IPS-15b (cell line): Measurements from ENCODE around the gene AVPR2.
A peak's percentile ranks its signal among the peaks of the same experiment; 100 is the strongest.

Source experiments
- H3K27me3 ChIP-seq: one replicate; pipeline ENCODE4 v1.6.1; 2013; ENCODE audit warnings: low read length; ENCODE audit not compliant: control insufficient read depth, insufficient read depth
- H3K36me3 ChIP-seq: one replicate; pipeline ENCODE4 v1.6.1; 2013; ENCODE audit warnings: low read length; ENCODE audit not compliant: control insufficient read depth, insufficient read depth
- H3K4me1 ChIP-seq: one replicate; pipeline ENCODE4 v1.6.1; 2013; ENCODE audit warnings: mild to moderate bottlenecking, low read length; ENCODE audit not compliant: control insufficient read depth, insufficient read depth
- H3K4me3 ChIP-seq: one replicate; pipeline ENCODE4 v1.5.1; 2013; ENCODE audit warnings: low read depth, low read length
- H3K9ac ChIP-seq: one replicate; pipeline ENCODE4 v1.6.1; 2013; ENCODE audit warnings: low read depth, mild to moderate bottlenecking, low read length
- H3K9me3 ChIP-seq: one replicate; pipeline ENCODE4 v1.6.1; 2013; ENCODE audit warnings: mild to moderate bottlenecking, low read length; ENCODE audit not compliant: control insufficient read depth, insufficient read depth

The AVPR2 gene

GRCh38 chrX:153873282-153874084, 31.0 kb upstream of the AVPR2 start:
- Histone ChIP-seq H3K9ac (no peak overlapping the region), H3K4me1 (peaks cover 10% of the 10 kb centered on the region), H3K27me3 (no peaks in the 10 kb centered on the region), H3K9me3 (no peaks in the 10 kb centered on the region), H3K36me3 (peaks cover 8% of the 10 kb centered on the region), H3K4me3 (no peak overlapping the region)

DNA sequence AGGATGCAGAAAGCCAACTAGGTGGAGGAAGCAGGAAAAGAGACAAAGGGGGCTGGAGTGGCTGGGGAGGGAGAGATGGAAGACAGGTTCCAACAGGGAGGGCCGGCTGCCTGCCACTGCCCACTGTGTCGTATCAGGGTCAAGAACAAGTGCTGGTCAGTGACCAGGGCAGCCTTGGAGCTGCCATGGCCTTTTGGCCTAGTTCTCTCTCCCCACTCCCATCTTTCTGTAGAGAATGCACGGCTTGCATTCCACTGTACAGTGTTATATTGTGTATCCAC, 30.4 kb upstream of the AVPR2 start:
- Histone ChIP-seq H3K36me3 (peaks cover 4% of the 10 kb centered on the region), H3K27me3 (no peaks in the 10 kb centered on the region), H3K4me3 (no peak overlapping the region), H3K9ac (no peak overlapping the region), H3K9me3 (no peaks in the 10 kb centered on the region), H3K4me1 (peaks cover 12% of the 10 kb centered on the region)

DNA sequence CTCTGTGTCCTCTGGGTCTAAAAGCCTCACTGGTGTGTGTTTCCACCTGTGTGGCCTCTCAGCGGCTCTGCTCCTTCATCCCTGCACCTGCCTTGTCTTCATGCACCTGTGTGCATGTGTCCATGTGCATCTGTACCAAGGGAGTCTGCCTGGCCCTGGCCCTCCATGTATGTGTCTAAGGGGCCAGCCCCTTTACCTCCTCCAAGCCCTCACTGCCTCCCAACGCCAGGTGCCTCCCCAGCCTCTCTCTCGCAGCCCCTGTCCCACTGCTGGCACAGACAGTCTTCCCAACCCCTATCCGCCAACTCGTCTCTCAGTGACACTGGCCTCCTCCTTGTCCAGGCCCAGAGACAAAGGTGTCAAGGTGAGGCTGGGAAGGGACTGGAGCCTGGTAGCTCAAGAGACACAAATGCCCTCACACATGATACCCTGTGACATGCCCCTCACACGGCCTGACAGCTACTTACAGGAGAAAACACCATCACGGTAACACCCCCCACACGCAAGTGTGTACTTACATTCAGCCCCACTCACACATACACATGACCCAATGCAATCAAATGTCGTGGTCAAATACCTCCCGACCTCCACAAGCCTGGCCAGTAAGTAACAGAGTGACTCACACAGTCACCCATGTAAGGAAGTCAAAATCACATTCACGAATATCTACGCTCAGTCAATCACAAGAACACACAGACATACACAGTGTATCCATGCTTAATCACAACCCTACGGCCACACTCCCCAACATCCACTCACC, 29.9 kb upstream of the AVPR2 start:
- Histone ChIP-seq H3K27me3 (no peaks in the 10 kb centered on the region), H3K36me3 (peaks cover 4% of the 10 kb centered on the region), H3K9me3 (no peaks in the 10 kb centered on the region), H3K4me3 (no peak overlapping the region), H3K4me1 (peaks cover 12% of the 10 kb centered on the region), H3K9ac (no peak overlapping the region)

DNA sequence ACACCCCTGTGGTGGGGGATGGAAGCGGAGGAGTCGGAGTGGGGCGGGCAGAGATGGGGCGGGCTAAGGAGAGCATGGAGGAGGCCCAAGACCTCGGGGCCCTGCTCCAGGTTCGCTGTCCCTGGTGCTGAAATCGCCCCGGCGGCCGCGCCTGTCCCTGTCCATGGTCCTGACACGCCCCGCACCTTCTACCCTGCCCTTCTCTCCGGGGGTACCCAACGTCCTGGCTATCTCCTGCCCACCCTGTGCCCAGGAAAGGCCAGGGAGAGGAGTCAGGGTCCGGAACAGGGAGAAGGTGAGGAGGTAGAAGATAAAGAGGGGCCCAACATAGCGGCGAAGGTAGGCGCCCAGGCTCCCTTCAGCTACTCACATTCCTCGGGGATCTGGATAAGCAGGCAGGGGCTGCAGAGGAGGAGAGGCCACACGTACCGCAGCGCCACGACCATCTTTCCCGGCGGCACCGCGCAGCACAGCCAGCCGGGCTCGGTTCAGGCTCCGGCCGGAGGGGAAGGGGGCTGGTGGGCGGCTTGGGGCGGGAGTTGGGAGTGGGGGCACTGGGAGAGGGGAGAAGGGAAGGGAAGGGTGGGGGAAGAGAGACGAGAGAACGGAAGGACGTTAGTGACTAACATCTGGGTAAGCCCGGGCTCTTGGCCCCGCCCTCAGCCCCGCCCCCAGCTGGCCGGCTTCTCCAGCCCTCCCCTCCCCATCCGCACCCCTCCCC, 28.9 kb upstream of the AVPR2 start:
- peaks cover 12% of the 10 kb centered on the region for H3K4me1 ChIP-seq
- H3K4me3 ChIP-seq, result no peak overlapping the region
- H3K36me3 ChIP-seq, result peaks cover 4% of the 10 kb centered on the region
- no peaks in the 10 kb centered on the region for H3K9me3 ChIP-seq
- H3K9ac ChIP-seq, result no peak overlapping the region
- no peaks in the 10 kb centered on the region for H3K27me3 ChIP-seq

- Histone ChIP-seq H3K4me3 (no peak overlapping the region), H3K9ac (no peak overlapping the region), H3K36me3 (peaks cover 4% of the 10 kb centered on the region), H3K4me1 (peaks cover 12% of the 10 kb centered on the region), H3K9me3 (no peaks in the 10 kb centered on the region), H3K27me3 (no peaks in the 10 kb centered on the region)
Observed at GRCh38 chrX:153876112-153876491, 28.4 kb upstream of the AVPR2 start.

GRCh38 chrX:153877571-153878261, 26.8 kb upstream of the AVPR2 start:
- Histone ChIP-seq H3K9me3 (no peaks in the 10 kb centered on the region), H3K27me3 (no peaks in the 10 kb centered on the region), H3K36me3 (no peaks in the 10 kb centered on the region), H3K9ac (no peak overlapping the region), H3K4me3 (no peak overlapping the region), H3K4me1 (peaks cover 12% of the 10 kb centered on the region)

GRCh38 chrX:153878345-153878744, 26.1 kb upstream of the AVPR2 start:
- no peaks in the 10 kb centered on the region for H3K27me3 ChIP-seq
- no peaks in the 10 kb centered on the region for H3K36me3 ChIP-seq
- H3K4me3 ChIP-seq, result no peak overlapping the region
- peaks cover 12% of the 10 kb centered on the region for H3K4me1 ChIP-seq
- H3K9me3 ChIP-seq, result no peaks in the 10 kb centered on the region
- H3K9ac ChIP-seq, result no peak overlapping the region

- Histone ChIP-seq H3K9me3 (no peaks in the 10 kb centered on the region), H3K4me1 (peaks cover 12% of the 10 kb centered on the region), H3K36me3 (no peaks in the 10 kb centered on the region), H3K9ac (no peak overlapping the region), H3K27me3 (no peaks in the 10 kb centered on the region), H3K4me3 (peak overlapping the region; percentile 37)
Observed at GRCh38 chrX:153878969-153879653, 25.4 kb upstream of the AVPR2 start.

DNA sequence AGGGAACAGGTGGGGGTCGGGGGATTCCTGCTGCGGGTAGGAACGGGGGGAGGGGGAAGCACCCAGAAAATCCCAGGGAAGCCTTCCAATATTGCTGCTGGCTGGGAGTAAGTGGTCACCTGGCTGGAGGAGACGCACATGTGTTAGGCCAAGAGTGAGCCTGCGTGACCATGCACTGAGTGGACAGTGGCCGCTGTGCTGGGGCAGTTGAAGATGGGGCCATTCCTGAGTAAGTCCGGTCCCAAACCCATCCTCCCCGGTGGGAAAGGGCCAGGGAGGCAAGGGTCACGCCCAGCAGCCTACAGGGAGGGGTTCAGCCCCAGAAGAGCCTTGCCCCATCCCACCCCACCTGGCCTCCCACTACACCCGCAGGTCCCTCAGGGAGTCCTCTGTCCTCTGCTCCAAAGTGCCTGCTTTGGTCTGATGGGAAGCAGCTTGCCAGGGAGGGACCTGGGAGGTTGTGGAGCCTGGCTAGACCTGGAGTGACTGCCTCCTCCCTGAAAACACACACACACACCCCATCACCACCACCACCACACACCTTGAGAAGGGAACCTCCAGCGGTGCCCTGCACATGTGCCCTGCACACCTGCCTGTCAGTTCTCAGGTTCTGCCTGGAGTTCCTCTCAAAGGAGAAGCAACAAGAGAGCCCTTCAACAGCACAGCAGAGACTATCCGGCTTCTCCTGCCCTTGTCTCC, 24.6 kb upstream of the AVPR2 start:
- H3K4me1 ChIP-seq, result peaks cover 14% of the 10 kb centered on the region
- no peak overlapping the region for H3K4me3 ChIP-seq
- no peak overlapping the region for H3K9ac ChIP-seq
- no peaks in the 10 kb centered on the region for H3K27me3 ChIP-seq
- H3K36me3 ChIP-seq, result no peaks in the 10 kb centered on the region
- H3K9me3 ChIP-seq, result no peaks in the 10 kb centered on the region

DNA sequence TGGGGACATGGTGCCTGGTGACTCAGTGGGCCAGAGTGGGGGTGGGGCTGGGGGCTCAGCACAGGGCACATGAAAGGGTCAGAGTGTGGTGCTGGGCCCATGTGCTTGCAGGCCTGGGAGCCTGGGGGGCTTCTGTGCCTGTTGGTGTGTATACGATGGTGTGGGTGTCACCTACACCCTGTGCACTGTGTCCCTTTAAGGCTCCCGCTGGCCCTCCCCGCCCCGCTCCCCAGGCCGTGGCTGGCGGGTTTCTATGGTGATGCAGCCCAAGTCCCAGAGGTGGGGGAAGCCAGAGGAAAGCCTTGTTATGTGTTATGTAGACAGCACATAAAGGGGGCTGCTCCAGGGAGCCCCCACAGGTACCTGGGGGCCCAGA, 24.0 kb upstream of the AVPR2 start:
- H3K9me3 ChIP-seq, result no peaks in the 10 kb centered on the region
- H3K9ac ChIP-seq, result no peak overlapping the region
- no peaks in the 10 kb centered on the region for H3K36me3 ChIP-seq
- no peak overlapping the region for H3K4me3 ChIP-seq
- no peaks in the 10 kb centered on the region for H3K27me3 ChIP-seq
- peaks cover 14% of the 10 kb centered on the region for H3K4me1 ChIP-seq

DNA sequence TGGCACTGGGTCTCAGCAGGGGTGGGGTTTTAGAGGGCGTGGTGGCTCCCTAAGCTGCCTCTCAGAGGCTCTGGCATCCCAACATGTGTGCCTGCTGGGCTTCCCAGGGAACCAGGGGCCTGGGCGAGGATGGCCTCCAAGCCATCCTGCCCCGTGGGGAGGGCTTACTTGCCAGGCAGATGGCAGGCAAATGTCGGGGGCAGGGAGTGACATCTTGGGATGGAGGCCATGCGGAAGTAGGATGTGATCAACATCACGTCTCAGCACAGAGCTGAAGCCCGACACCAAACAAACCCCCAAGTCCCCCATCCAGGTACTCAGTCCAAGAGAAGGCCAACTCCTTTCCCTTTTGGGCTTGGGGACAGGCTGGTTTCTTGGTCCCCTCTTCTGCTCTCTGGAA, 23.2 kb upstream of the AVPR2 start:
- Histone ChIP-seq H3K9me3 (no peaks in the 10 kb centered on the region), H3K9ac (no peak overlapping the region), H3K27me3 (no peaks in the 10 kb centered on the region), H3K4me1 (peaks cover 12% of the 10 kb centered on the region), H3K4me3 (no peak overlapping the region), H3K36me3 (no peaks in the 10 kb centered on the region)
